Activated T-cell treated with anti-CD3 and anti-CD28 coated beads, Interleukin-2, amount 50 U/mL, for 4 hours (primary cell): ENCODE data around the gene SETBP1. TPM values are rescaled to one million over a fixed set of nuclear protein-coding genes. Genes with fewer than 3 reads are reported as not detected.

Experiments used
- ATAC-seq, 2 donors: fragments of 200-7000 bp; cut with Tn5 transposase; one replicate each; pipeline ENCODE4 v1.10.0; 2021
- DNase-seq: peaks from one replicate; pipeline ENCODE4 v3.0.0-alpha.2; 2020
- H3K27me3 Mint-ChIP-seq: one replicate; pipeline ENCODE4 v1.8.0; 2021; ENCODE audit warnings: low read depth, mixed read lengths
- H3K36me3 Mint-ChIP-seq: one replicate; pipeline ENCODE4 v1.8.0; 2022; ENCODE audit warnings: mixed read lengths; ENCODE audit not compliant: insufficient read depth
- H3K4me1 Mint-ChIP-seq: one replicate; pipeline ENCODE4 v1.8.0; 2021; ENCODE audit warnings: low read depth, mixed read lengths
- H3K4me3 Mint-ChIP-seq: one replicate; pipeline ENCODE4 v1.8.0; 2021; ENCODE audit warnings: mild to moderate bottlenecking, moderate library complexity, mixed read lengths
- H3K9me3 Mint-ChIP-seq: one replicate; pipeline ENCODE4 v1.8.0; 2021; ENCODE audit warnings: mixed read lengths
- total RNA-seq, 3 donors: library from RNA; stranded (reverse); gene quantifications; one replicate each; pipeline ENCODE4 v1.2.1, GENCODE V29; 2021

Gene SETBP1
- total RNA-seq, 3 donors from 2014 or later = 6.2 to 9.2 (median 7.6) TPM

GRCh38 chr18:44818668-44819403, 138.1 kb downstream of the SETBP1 start:
- Mint-ChIP-seq H3K36me3 (no peaks in the 10 kb centered on the region), H3K9me3 (no peaks in the 10 kb centered on the region), H3K27me3 (no peaks in the 10 kb centered on the region), H3K4me1 (peaks cover 11% of the 10 kb centered on the region), H3K4me3 (no peak overlapping the region)
- ATAC-seq (peak; percentile 63 to 69), DNase-seq (no peak)

- Mint-ChIP-seq H3K9me3 (no peaks in the 10 kb centered on the region), H3K27me3 (no peaks in the 10 kb centered on the region)
These were observed 139.3 kb downstream of the SETBP1 start for GRCh38 chr18:44819944-44820510.

GRCh38 chr18:44821924-44822323, 141.2 kb downstream of the SETBP1 start:
- no peaks in the 10 kb centered on the region for H3K9me3 Mint-ChIP-seq
- no peak for ATAC-seq
- no peaks in the 10 kb centered on the region for H3K27me3 Mint-ChIP-seq
- no peak overlapping the region for H3K4me3 Mint-ChIP-seq
- no peak for DNase-seq
- H3K36me3 Mint-ChIP-seq = no peaks in the 10 kb centered on the region
- peaks cover 11% of the 10 kb centered on the region for H3K4me1 Mint-ChIP-seq

More at GRCh38 chr18:44819944-44820510, 139.3 kb downstream of the SETBP1 start:
- Mint-ChIP-seq H3K36me3 (no peaks in the 10 kb centered on the region), H3K4me1 (peaks cover 11% of the 10 kb centered on the region), H3K4me3 (no peak overlapping the region)
- DNase-seq (no peak), ATAC-seq (no peak)

- no peaks in the 10 kb centered on the region for H3K36me3 Mint-ChIP-seq
- no peak overlapping the region for H3K4me3 Mint-ChIP-seq
- no peaks in the 10 kb centered on the region for H3K27me3 Mint-ChIP-seq
- no peak for ATAC-seq
- peaks cover 11% of the 10 kb centered on the region for H3K4me1 Mint-ChIP-seq
- no peak for DNase-seq
- no peaks in the 10 kb centered on the region for H3K9me3 Mint-ChIP-seq
These were observed 142.6 kb downstream of the SETBP1 start for GRCh38 chr18:44823286-44823685.

- no peaks in the 10 kb centered on the region for H3K36me3 Mint-ChIP-seq
- H3K4me3 Mint-ChIP-seq = no peak overlapping the region
- ATAC-seq = peak; percentile 69 to 82
- no peaks in the 10 kb centered on the region for H3K9me3 Mint-ChIP-seq
- H3K27me3 Mint-ChIP-seq = no peaks in the 10 kb centered on the region
- peaks cover 6% of the 10 kb centered on the region for H3K4me1 Mint-ChIP-seq
- no peak for DNase-seq
These were observed 143.1 kb downstream of the SETBP1 start for GRCh38 chr18:44823782-44824181.

GRCh38 chr18:44824884-44825283, 144.2 kb downstream of the SETBP1 start:
- Mint-ChIP-seq H3K9me3 (no peaks in the 10 kb centered on the region), H3K4me1 (no peaks in the 10 kb centered on the region), H3K4me3 (no peak overlapping the region), H3K27me3 (no peaks in the 10 kb centered on the region), H3K36me3 (no peaks in the 10 kb centered on the region)
- no peak for DNase-seq
- ATAC-seq = no peak

- H3K4me3 Mint-ChIP-seq = no peak overlapping the region
- H3K27me3 Mint-ChIP-seq = no peaks in the 10 kb centered on the region
- H3K36me3 Mint-ChIP-seq = no peaks in the 10 kb centered on the region
- no peaks in the 10 kb centered on the region for H3K4me1 Mint-ChIP-seq
- no peak for ATAC-seq
- no peaks in the 10 kb centered on the region for H3K9me3 Mint-ChIP-seq
- no peak for DNase-seq
These were observed 146.0 kb downstream of the SETBP1 start for GRCh38 chr18:44826418-44827259.

GRCh38 chr18:44828080-44828479, 147.4 kb downstream of the SETBP1 start:
- no peaks in the 10 kb centered on the region for H3K4me1 Mint-ChIP-seq
- ATAC-seq (no peak), DNase-seq (no peak)
- H3K4me3 Mint-ChIP-seq = no peak overlapping the region
- no peaks in the 10 kb centered on the region for H3K36me3 Mint-ChIP-seq
- no peaks in the 10 kb centered on the region for H3K9me3 Mint-ChIP-seq
- no peaks in the 10 kb centered on the region for H3K27me3 Mint-ChIP-seq

- no peaks in the 10 kb centered on the region for H3K27me3 Mint-ChIP-seq
- no peak overlapping the region for H3K4me3 Mint-ChIP-seq
- peaks cover 5% of the 10 kb centered on the region for H3K4me1 Mint-ChIP-seq
- ATAC-seq = no peak
- no peaks in the 10 kb centered on the region for H3K36me3 Mint-ChIP-seq
- H3K9me3 Mint-ChIP-seq = no peaks in the 10 kb centered on the region
- no peak for DNase-seq
These were observed 149.9 kb downstream of the SETBP1 start for GRCh38 chr18:44830581-44830980.

- no peak for ATAC-seq
- Mint-ChIP-seq H3K9me3 (no peaks in the 10 kb centered on the region), H3K36me3 (no peaks in the 10 kb centered on the region), H3K4me3 (no peak overlapping the region), H3K4me1 (peaks cover 7% of the 10 kb centered on the region), H3K27me3 (no peaks in the 10 kb centered on the region)
- no peak for DNase-seq
These were observed 153.1 kb downstream of the SETBP1 start for GRCh38 chr18:44833786-44834185.

- no peaks in the 10 kb centered on the region for H3K27me3 Mint-ChIP-seq
- no peaks in the 10 kb centered on the region for H3K36me3 Mint-ChIP-seq
- H3K4me1 Mint-ChIP-seq = peaks cover 17% of the 10 kb centered on the region
- no peaks in the 10 kb centered on the region for H3K9me3 Mint-ChIP-seq
- DNase-seq (no peak), ATAC-seq (no peak)
- no peak overlapping the region for H3K4me3 Mint-ChIP-seq
These were observed 154.3 kb downstream of the SETBP1 start for GRCh38 chr18:44834867-44835469.

GRCh38 chr18:44835703-44836102, 155.0 kb downstream of the SETBP1 start:
- ATAC-seq (no peak), DNase-seq (no peak)
- H3K36me3 Mint-ChIP-seq = no peaks in the 10 kb centered on the region
- H3K4me3 Mint-ChIP-seq = no peak overlapping the region
- H3K27me3 Mint-ChIP-seq = no peaks in the 10 kb centered on the region
- no peaks in the 10 kb centered on the region for H3K9me3 Mint-ChIP-seq
- H3K4me1 Mint-ChIP-seq = peaks cover 17% of the 10 kb centered on the region

GRCh38 chr18:44836263-44836662, 155.6 kb downstream of the SETBP1 start:
- no peaks in the 10 kb centered on the region for H3K9me3 Mint-ChIP-seq
- H3K4me1 Mint-ChIP-seq = peaks cover 17% of the 10 kb centered on the region
- no peak overlapping the region for H3K4me3 Mint-ChIP-seq
- DNase-seq (no peak), ATAC-seq (no peak)
- H3K36me3 Mint-ChIP-seq = no peaks in the 10 kb centered on the region
- H3K27me3 Mint-ChIP-seq = no peaks in the 10 kb centered on the region

GRCh38 chr18:44837482-44838180, 156.9 kb downstream of the SETBP1 start:
- H3K4me1 Mint-ChIP-seq = peaks cover 17% of the 10 kb centered on the region
- no peak for DNase-seq

More at GRCh38 chr18:44837482-44838180, 156.9 kb downstream of the SETBP1 start:
- Mint-ChIP-seq H3K9me3 (no peaks in the 10 kb centered on the region), H3K27me3 (no peaks in the 10 kb centered on the region), H3K4me3 (no peak overlapping the region), H3K36me3 (no peaks in the 10 kb centered on the region)
- no peak for ATAC-seq
